Lower leg skin (tissue), 4 donors: Measurements from ENCODE around the gene ANKUB1. TPM values are rescaled to one million over a fixed set of nuclear protein-coding genes. Genes with fewer than 3 reads are reported as not detected.

Experiments used
- DNase-seq, 2 donors: peaks; one replicate each; pipeline ENCODE4 v3.0.0-alpha.2; 2019; ENCODE audit warnings: low spot score in 2 of 2
- H3K4me3 ChIP-seq: fragments of 200-600 bp; sonication (generic); 2 replicates; pipeline ENCODE4 v1.5.1; 2017; ENCODE audit warnings: mild to moderate bottlenecking, low read depth; ENCODE audit not compliant: poor library complexity, severe bottlenecking
- CTCF ChIP-seq, 3 donors: fragments of 450-650 bp; IDR thresholded peaks; one replicate each; pipeline ENCODE4 v1.5.1; 2016; ENCODE audit warnings: antibody characterized with exemption in 3 of 3, mild to moderate bottlenecking in 3 of 3, moderate library complexity in 2 of 3
- POLR2A ChIP-seq, 2 donors: fragments of 450-650 bp; IDR thresholded peaks; one replicate each; pipeline ENCODE4 v1.6.1; 2016 to 2017; ENCODE audit warnings: antibody characterized with exemption in 2 of 2, mild to moderate bottlenecking in 1 of 2, moderate library complexity in 1 of 2
- WGBS, 2 donors: methylation state at CpG; one replicate each; pipeline ENCODE4 v1.1.5; 2018; 5-methylcytosine and 5-hydroxymethylcytosine counted together
- intact Hi-C: fragments of 100-400 bp; cut with DNase I; formaldehyde crosslinking; loops from one replicate; pipeline ENCODE4 v1.15.0; 2023; ENCODE audit warnings: low total_unique reads
- total RNA-seq, 4 donors: library from RNA; depleted of rRNA; stranded (reverse); fragments of >200 nt; gene quantifications; one replicate each; pipeline ENCODE4 v1.1.0, GENCODE V29; 2016

Gene ANKUB1
- total RNA-seq, 4 donors from 2014 or later = not detected

GRCh38 chr3:149715247-149715646, 77.1 kb downstream of the ANKUB1 start:
- DNase-seq = no peak
- intact Hi-C loops = no loop called here
- H3K4me3 ChIP-seq = no peak overlapping the region
- TF ChIP-seq POLR2A (IDR thresholded peaks at IDR 0.05) (no peak), CTCF (IDR thresholded peaks at IDR 0.05) (no peak)
- WGBS, 2 donors = 93 to 96% methylated on average over 10 to 13 of the region's 13 CpGs

GRCh38 chr3:149713730-149714654, 78.4 kb downstream of the ANKUB1 start:
- DNase-seq = no peak
- no peak overlapping the region for H3K4me3 ChIP-seq
- intact Hi-C loops = no loop called here
- WGBS, 2 donors = 95% methylated on average over 25 to 33 of the region's 38 CpGs
- TF ChIP-seq POLR2A (IDR thresholded peaks at IDR 0.05) (no peak), CTCF (IDR thresholded peaks at IDR 0.05) (no peak)

Other genes starting within 250 kb of the ANKUB1 start
- gene WWTR1, start 134.5 kb downstream of the ANKUB1 start, total RNA-seq = 10 to 100 TPM; 52.4 to 78.1 (median 56.1) TPM
- gene COMMD2, start 40.1 kb downstream of the ANKUB1 start, total RNA-seq = 10 to 100 TPM; 16.8 to 21.5 (median 20.3) TPM
- 100 to 1,000 TPM in 1 of 4 donors, 10 to 100 TPM in 3; 53.1 to 101 (median 86.5) TPM for gene RNF13, start 20.7 kb upstream of the ANKUB1 start, total RNA-seq
- gene PFN2, start 178.3 kb upstream of the ANKUB1 start, total RNA-seq = 10 to 100 TPM in 2 of 4 donors, 1 to 10 TPM in 2; 7.1 to 15.9 (median 12.6) TPM